HG03521 (cell line): ENCODE data around the gene GNG3.
A peak's percentile ranks its signal among the peaks of the same experiment; 100 is the strongest.
"Not testable (repeated sequence)": the region's sequence is repeated elsewhere in the genome, so short reads cannot be mapped to it uniquely, and the experiment has no call there.

Source experiments
- ATAC-seq: cut with Tn5 transposase; IDR thresholded peaks from one replicate; pipeline ENCODE4 v1.9.1; 2021; ENCODE audit warnings: mild to moderate bottlenecking, moderate library complexity; ENCODE audit not compliant: unreplicated experiment

GNG3 gene

DNA sequence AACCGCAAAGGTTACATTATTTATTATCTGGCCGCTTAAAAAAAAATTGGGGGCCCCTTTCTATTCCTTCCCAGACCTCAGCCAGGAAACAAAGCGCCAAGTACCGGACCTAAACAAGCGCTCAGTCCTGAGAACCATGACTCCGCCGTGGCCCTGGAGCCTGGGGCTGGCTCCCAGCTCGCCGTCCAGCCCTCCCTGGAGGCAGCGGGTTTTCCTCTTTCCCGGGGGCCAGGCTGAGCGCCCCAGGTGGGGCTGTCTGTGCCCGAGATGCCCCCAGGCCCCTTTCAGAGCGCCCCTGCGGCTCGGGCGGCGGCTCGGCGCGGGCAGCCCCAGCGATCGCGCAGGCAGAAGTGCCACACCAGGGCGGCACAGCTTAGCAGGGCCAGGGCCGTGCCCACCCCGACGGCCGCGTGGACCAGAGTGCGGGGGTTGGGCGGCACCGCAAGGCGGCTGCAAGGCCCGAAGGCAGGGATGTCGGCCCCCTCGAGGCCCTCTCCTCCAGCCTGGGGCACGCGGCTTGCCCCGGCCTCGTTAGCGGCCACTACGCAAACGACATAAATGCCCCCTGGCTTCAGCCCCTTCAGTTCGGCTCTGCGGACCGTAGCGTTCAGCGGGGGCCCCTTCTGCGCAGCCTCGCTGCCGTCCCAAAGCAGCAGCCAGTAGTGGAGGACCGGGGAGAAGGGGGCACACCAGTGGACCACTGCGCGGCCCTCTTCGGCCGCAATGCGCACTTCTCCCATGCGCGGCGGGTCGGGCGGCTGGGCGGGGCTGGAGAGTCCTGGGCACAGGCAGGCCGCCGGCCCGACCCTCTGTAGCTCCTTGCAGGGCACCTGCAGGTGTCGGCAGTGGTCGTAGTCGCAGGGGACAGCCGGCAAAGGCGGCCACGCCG lies 19.7 kb upstream of the GNG3 start:
- ATAC-seq: no peak

DNA sequence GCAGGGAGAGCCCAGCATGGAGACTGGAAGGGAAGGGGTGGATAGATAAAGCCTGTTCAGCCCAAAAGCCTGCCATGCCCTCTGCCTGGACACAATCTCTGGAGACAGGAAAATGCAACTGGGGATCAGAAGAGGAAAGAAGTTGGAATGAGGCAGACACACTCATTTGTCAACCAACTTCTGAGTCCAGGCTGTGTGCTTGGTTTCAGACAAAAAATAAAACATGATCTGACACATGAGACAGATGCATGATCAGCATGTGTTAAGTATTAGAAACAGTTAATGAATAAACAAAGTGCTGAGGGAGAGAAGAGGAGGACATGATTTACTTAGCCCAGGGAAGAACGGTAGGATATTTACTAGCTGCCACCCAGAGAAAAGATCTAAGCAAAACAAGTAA lies 19.0 kb upstream of the GNG3 start:
- no peak for ATAC-seq

DNA sequence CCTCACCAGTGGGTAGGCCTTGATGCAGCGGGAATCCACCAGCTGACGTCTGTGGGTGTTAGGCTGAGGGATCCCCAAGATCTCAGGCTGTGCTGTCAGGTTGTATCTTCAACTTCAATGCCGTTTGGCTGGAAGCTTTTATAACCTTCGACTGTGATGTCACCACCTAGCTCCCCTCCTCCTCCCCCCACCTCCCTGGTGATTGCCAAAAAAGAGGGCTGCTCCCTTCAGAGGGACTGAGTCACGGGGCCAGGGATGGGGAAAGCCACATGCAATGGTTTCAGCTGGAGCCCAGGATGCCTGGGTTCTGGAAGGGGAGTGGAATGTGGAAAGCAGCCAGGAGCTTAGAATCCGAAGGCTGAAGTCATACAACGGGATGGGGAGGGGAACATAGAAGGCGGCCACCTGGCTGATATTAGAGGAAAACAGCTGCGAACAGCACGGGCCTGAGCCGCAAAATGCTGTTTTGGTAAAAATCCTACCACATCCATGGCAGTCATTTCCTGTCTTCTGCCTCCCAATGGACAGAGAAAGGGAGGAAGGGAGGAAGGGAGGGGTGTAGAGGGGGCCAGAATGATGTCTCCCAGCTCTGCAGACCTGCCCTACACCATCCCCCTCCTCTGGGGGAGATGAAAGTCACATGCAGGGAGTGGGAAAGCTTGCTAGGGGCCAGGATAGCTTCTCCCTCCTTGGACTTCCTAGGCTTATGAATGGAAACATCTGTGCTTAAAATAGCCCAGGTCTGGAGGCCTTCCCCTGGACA lies 17.9 kb upstream of the GNG3 start, which contains the start of gene LRRN4CL:
TSS of gene LRRN4CL (minus strand) at position 110 of the 763 bp plus-strand sequence. CDS start 1,022 bp downstream, outside the sequence.
- no peak for ATAC-seq

DNA sequence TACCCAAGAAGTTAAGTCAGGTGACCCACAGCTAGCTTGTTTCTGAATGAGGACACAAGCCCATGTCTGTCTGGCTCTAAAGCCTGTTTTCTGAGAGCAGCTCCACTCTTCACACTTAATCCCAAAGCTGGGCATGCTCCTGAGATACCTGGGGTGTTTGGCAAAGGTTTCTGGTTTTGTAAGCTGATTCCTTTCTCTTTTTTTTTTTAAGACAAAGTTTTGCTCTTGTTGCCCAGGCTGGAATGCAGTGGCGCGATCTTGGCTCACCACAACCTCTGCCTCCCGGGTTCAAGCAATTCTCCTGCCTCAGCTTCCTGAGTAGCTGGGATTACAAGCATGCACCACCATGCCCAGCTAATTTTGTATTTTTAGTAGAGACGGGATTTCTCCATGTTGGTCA lies 13.9 kb upstream of the GNG3 start:
- ATAC-seq: not testable (repeated sequence)

DNA sequence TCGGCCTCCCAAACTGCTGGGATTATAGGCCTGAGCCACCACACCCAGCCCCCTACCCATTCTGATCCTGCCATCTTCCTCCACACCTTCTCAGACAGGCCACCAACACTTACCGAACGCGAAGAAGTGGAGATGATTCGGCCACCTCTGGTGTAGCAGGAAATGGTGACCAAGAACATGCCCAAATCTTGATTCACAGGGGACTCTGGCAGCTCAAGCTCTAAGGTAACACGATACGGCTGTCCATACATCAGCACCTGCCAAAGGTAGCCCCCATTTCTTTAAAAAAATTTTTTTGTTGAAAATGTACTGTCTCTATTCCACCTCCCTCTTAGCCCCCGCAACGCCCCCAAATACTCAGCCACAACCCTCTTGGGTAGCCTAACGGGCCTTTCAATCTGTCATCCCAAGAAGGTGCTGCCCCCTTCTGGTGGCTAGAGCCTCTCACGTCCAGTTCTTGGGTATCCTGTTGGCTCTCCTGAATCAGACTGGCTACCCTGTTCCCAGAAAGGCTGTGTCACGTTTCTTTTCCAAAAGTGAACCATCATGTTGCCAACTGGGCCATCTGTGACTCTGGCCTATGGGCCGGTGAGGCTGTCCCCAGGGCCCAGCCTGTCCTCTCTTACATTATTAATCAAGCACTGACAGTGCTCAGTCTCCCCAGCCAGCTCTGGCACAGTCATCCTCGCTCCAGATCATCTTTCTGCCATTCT lies 12.9 kb upstream of the GNG3 start:
- ATAC-seq: no peak

DNA sequence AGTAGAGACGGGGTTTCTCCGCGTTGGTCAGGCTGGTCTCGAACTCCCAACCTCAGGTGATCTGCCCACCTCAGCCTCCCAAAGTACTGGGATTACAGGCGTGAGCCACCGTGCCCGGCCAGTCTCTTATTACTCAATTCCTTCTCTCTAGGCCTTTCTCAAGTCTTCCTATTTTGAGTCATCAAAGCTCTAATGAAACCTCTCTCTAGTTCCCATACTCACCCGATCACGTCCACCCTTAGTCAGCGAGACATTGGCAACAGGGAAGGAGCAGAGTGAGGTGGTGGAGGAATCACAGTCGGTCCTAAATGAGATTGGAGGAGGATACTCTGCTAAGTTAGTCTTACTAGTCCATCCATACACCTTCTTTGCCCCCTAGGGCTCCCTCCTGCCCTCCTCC lies 5.2 kb upstream of the GNG3 start:
- no peak for ATAC-seq

DNA sequence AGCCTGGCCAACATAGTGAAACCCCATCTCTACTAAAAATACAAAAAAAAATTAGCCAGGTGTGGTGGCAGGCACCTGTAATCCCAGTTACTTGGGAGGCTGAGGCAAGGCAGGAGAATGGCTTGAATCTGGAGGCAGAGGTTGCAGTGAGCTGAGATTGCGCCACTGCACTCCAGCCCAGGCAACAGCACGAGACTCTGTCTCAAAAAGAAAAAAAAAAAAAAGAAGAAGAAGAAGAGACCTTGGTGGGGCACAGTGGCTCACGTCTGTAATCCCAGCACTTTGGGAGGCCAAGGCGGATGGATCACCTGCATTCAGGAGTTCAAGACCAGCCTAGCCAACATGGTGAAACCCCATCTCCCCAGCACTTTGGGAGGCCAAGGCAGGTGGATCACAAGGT lies 3.6 kb upstream of the GNG3 start:
- ATAC-seq: not testable (repeated sequence)

DNA sequence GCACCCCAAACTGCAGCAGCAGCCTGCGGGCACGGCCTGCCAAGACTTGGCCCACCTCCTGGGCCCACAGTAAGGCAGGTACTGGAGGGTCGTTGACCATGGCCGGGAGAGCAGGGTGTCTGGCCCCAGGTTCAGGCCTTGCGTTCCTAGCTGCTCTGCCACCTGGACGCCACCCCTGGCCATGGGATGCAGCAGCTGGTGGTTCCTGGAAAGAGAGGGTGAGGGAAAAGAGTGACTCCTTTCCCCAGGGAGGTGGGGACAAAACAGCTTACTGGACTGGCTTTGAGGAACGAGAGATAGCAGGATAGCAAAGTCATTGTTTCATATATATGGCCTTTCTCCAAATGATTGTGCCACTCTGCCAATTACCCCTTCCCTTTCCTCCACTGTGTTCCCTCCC lies 2.1 kb upstream of the GNG3 start:
- ATAC-seq: no peak

DNA sequence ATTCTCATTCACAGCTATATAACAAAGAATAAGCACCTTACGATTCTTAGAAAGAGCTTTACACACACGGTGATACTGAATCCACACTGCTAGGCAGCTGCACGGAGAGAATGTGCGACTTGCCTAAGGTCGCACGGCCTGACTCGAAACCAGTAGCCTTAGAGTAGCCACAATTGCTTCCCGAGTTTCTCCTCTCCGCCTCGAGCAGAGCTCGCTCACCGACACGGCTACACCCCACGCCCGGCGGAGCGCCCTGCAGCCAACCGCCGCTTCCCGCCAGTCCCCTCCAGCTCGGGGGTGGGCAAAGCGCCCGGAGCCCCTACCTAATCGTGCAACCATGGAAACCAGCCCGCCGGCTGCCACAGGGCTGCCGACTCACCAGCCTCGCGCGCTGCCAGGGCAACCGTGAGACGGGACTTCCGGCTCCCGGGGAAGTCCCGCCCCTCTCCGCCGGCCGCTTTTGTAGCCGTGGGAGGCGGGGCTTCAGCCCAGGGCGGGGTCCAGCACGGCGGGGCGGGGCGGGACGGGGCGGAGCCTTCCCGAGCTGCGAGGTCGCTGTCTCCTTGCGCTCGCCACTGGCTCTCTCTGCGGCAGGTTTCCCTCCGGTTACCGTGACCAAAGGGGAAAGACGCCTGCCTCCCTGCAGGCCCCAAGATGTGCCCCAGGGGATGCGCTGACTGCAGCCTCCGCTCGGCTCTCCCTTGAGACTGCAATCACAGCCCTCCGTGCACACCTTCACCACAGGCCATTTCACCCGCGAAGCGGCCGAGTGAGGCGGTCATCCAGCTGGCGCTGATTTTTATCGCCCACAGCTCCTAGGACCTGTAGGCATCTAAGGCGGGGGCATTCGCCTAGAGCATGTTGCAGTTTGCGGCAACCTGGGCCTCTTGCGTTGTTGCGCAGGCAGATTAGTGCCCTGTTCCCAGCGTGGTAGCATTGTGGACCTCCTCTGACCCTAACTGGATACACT lies 1.3 kb upstream of the GNG3 start:
- ATAC-seq: peak; percentile 56

DNA sequence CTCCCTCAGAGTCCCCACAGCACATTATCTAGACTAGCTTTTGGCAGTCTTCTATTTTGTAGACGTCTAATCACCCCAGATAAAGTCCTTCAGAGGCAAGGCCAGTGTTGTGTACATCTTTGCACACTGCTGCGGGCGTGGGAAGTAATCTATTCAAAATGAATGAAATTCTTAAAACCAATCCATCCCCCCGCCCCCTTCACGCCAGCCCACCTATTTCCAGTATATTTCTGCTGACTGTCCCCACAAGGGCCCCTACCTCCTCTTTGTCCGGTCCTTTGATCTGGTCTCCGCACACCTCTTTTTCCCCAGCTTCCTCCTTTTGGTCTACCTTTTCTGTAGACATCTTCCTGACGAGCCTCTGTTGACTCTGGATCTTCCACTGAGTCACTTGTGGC lies 627 bp upstream of the GNG3 start:
- no peak for ATAC-seq

DNA sequence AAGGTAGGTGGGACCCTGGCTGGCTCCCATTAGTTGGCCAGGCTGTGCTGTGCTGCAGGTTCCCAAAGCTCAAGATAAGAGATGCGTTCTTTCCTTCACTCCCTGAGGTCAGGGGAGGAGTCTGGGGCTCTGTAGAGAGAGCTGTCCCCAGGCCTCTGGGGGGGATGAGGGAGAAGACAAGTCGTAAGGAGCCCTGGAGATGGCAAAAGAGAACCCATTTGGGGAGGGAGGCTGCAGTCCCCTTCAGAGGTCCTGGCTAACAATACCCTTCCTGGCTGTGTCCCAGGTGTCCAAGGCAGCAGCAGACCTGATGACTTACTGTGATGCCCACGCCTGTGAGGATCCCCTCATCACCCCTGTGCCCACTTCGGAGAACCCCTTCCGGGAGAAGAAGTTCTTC lies 916 bp downstream of the GNG3 start:
- no peak for ATAC-seq

DNA sequence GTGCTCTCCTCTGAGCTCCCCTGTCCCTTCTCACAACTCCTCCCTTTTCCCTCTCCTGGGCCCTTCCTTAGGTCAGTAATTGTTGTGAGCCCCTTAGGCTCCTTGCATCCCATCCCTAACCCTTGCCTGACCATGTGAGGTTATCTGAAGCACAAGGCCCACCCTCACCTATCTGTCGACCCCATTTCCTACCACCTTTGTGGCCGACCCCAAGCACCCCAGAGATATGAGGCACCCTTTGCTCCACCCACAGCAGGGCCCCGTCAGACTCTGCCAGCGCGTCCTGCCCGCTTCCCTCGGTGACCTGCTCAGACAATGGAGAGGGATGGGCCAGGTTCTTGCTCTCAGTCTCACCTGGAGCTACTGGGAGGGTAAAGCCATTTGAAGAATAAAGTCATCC lies 1.3 kb downstream of the GNG3 start:
- ATAC-seq: no peak

DNA sequence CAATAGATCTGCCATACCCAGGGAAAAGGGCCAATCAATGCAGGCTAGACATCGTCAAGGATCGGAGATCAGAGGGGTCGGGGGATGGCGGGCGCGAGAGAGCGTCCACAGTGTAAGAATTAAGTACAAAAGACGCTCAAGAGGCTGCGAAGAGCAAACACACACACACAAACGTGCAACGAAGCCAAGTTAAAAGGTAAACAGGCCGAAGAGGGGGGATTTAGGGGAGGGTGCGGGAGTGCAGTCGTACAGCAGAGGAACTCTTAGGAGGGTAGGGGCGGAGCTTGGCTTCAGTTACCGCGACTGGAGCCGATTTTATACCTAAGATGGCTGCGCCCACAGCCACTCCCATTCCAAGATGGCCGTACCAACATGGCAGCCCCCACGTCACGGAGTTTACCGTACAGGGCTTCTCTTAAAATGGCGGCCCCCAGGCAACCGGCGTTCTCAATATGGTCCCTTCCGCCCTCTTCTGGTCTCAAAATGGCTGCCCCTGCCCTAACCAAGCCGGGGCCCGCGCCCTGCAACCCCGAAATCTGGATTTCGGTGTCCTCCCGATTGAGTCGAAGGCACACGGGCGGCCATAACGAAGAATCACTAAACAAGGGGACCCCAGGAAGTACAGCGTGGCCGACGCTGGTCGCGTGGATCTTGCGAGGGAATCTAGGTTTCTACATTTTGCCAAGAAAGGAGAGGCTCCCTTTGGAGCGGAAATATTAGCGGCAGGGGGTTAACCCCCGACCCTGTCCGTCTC lies 1.9 kb downstream of the GNG3 start:
- ATAC-seq: peak; percentile 73

DNA sequence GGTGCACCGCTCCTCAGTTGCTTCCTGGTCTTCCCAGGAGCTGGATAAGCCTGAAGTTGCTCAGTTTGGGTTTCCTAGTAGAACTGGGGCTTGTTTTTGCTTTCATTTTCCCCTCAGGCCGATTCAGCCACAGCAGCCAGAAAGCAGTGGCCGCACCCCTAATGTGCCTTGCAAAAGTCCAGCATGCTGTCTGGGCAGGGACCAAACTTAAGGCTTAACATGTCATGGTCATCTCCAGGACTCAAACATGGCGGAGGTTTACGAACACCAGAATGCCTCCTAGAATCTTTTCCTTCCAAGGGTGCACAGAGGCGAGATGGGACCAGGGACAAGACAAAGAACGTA lies 2.5 kb downstream of the GNG3 start:
- ATAC-seq: no peak

DNA sequence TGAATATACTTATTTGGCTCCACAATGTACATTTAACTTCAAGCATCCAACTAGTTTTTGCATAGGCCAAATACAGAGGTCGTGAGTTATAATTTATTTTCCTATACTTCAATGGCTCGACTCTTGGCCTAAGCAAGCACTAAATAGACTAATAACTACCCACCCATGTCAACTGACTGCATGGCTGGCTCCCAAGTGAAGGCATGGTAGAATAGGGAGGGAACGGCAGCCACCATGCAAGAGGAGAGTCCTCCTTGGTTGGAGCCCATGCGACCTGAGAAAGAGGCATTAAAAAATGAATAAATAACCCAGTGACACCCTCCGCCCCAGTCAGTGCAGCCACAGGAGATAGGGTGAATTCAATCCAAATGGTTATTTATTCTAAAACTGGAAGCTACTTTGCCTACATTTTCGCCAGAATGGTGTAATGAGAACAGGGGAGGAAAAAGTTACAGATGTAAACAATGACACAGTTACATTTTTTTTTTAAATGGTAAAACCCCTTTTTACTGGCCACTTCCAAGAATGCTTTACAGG lies 4.9 kb downstream of the GNG3 start:
- no peak for ATAC-seq

DNA sequence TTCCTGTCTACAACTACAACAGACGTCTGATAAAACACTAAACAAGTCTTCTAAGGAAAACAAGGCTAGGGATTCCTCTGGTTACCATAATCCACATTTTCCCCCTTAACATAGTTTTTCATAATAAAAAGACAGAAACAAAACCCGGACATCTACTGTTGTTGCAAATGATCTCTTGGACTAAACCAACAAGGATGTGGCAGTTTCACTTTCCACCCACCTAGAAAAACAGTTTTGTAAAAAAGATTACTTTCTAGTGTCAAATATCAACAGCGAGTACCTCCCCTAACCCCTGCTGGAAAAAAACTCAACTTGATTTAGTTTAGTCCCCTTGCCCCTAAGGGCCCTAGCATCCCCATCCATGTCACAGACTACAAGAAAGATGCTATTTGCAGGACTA lies 5.4 kb downstream of the GNG3 start:
- ATAC-seq: no peak

DNA sequence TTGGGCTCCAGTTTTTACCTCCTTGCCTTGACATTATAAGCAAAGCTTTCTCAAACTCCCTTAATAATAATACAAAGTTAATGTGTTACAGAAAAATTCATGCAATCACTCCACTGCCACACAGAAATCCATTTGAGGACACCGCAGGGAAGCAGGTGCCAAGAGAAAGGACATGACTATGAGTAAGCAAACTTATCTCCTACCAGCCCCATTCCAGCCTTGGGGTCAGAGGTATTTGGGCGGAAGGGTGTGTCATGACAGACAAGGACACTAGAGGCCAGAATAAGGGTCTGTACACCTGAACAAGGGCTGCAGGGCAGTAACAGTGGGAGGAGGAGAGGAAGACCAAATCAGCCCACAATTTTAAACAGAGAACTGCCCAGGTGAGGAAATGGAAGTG lies 5.9 kb downstream of the GNG3 start:
- no peak for ATAC-seq

DNA sequence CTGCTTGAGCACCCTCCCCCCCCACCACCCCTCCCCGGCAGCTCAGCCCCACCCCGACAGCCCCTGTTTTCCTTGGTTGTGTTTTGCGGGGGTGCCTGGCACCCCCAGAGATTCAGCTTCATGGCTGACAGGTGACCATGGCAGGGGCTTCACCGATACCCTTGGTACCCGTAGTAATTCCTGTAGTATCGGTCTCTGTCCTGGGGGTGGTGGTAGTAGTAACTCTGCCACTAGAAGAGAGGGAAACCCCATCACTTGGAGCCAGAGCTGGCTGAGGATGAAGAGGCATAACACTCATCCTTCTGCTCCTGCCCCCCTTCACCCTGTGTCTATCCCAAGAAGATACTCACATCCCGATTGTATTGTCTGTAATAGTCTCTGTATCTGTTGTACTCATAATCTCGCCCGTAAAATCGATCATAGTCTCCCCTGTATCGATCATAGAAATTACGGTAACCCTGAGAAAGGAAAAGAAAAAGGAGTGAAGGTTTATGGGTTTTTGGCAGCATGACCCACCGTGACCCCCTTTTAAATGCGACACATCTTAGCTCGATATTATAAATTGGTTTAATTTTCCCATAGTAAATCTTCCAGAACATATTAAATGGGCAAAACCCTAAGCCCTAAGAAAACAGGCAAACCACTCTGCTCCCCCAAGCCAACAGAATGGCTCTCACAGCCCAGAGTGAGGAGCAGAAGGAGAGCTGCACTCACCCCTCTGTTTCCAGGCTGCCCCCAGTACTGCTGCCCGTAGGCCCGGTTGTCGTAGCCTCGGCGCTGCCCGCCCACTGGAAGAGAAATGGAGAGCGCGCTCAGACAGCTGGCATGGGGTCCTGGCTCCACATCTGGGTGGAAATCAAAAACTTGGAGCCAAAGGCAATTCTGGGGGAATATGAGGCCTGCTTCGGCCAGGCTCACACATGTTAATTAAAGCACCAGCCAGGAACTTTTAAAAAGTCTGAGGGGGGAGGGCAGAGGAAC lies 8.0 kb downstream of the GNG3 start:
- no peak for ATAC-seq
